HG02970 (cell line): ENCODE measurements around the gene LNX1.

Experiments
- ATAC-seq: cut with Tn5 transposase; IDR thresholded peaks from one replicate; pipeline ENCODE4 v1.9.1; 2021; ENCODE audit warnings: mild to moderate bottlenecking, moderate library complexity, moderate number of reproducible peaks; ENCODE audit not compliant: unreplicated experiment, low FRiP score

Gene LNX1

GRCh38 chr4:53601251-53601764, 10.0 kb upstream of the LNX1 start:
- ATAC-seq: no peak

- ATAC-seq: no peak
Measured at GRCh38 chr4:53599632-53600031, 8.3 kb upstream of the LNX1 start.

GRCh38 chr4:53598901-53599300, 7.6 kb upstream of the LNX1 start:
- ATAC-seq: no peak

GRCh38 chr4:53598483-53598882, 7.2 kb upstream of the LNX1 start:
- no peak for ATAC-seq

GRCh38 chr4:53596901-53597300, 5.6 kb upstream of the LNX1 start:
- no peak for ATAC-seq

- no peak for ATAC-seq
Measured at GRCh38 chr4:53595834-53596233, 4.5 kb upstream of the LNX1 start.

- no peak for ATAC-seq
Measured at GRCh38 chr4:53595204-53595603, 3.9 kb upstream of the LNX1 start.

- ATAC-seq: no peak
Measured at GRCh38 chr4:53593765-53594164, 2.5 kb upstream of the LNX1 start.

GRCh38 chr4:53592686-53593501, 1.6 kb upstream of the LNX1 start:
- no peak for ATAC-seq

- no peak for ATAC-seq
Measured at GRCh38 chr4:53592122-53592521, 836 bp upstream of the LNX1 start.

- no peak for ATAC-seq
Measured at GRCh38 chr4:53590187-53590586, 1.1 kb downstream of the LNX1 start.

GRCh38 chr4:53589511-53589910, 1.8 kb downstream of the LNX1 start:
- ATAC-seq: no peak

GRCh38 chr4:53587135-53587534, 4.2 kb downstream of the LNX1 start:
- ATAC-seq: no peak

- ATAC-seq: no peak
Measured at GRCh38 chr4:53586121-53586816, 5.0 kb downstream of the LNX1 start.

GRCh38 chr4:53584658-53585057, 6.6 kb downstream of the LNX1 start:
- no peak for ATAC-seq

- ATAC-seq: no peak
Measured at GRCh38 chr4:53583513-53583912, 7.8 kb downstream of the LNX1 start.

- ATAC-seq: no peak
Measured at GRCh38 chr4:53582194-53582593, 9.1 kb downstream of the LNX1 start.

- no peak for ATAC-seq
Measured at GRCh38 chr4:53580274-53580673, 11.0 kb downstream of the LNX1 start.

- no peak for ATAC-seq
Measured at GRCh38 chr4:53579826-53580225, 11.5 kb downstream of the LNX1 start.

- ATAC-seq: no peak
Measured at GRCh38 chr4:53576676-53577372, 14.5 kb downstream of the LNX1 start.

GRCh38 chr4:53576071-53576617, 15.1 kb downstream of the LNX1 start:
- no peak for ATAC-seq
